Astrocyte of the spinal cord (primary cell): ENCODE measurements around the gene NACC2.
A peak's percentile ranks its signal among the peaks of the same experiment; 100 is the strongest.

ENCODE experiments used
- DNase-seq: peaks from one replicate; pipeline ENCODE4 v3.0.0; 2011; ENCODE audit warnings: low read depth, low spot score
- H3K4me3 ChIP-seq: 2 replicates; pipeline ENCODE4 v1.5.1; 2011; ENCODE audit warnings: low read depth, mild to moderate bottlenecking, low read length, moderate library complexity
- CTCF ChIP-seq: IDR thresholded peaks from 2 replicates; pipeline ENCODE4 v1.5.1; 2012; ENCODE audit warnings: low read depth, mild to moderate bottlenecking, low read length, inconsistent platforms
- in situ Hi-C: cut with HindIII; loops from 2 replicates; pipeline ENCODE4 v1.10.0; 2017; ENCODE audit warnings: low sequenced_read_pairs

The NACC2 gene

GRCh38 chr9:136099542-136099941 is 4.5 kb upstream of the NACC2 start:
- in situ Hi-C loops: no loop called here
- TF ChIP-seq CTCF: no peak
- H3K4me3 ChIP-seq: no peak overlapping the region
- no peak for DNase-seq

- in situ Hi-C loops: no loop called here
- no peak for DNase-seq
- no peak for TF ChIP-seq CTCF
- H3K4me3 ChIP-seq: no peak overlapping the region
These were observed 3.8 kb upstream of the NACC2 start for GRCh38 chr9:136098844-136099243.

DNA sequence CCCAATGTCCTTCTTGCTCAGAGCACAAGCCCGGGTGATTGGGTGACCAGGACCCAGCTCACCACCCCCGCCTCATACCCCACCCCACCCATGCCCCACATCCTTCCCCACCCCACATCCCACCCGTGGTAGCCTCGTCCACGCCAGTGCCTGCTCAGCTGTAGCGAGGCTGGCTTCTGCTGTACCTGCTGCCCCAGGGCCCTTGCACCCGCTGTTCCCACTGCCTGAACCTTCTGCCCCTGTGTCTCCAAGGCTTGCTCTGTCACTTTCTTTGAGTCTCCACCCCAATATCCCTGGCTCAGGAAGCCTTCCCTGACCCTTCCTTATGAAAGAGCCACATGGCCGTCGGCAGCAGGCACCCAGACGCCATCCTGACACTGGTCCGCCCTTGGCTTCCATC is 3.1 kb upstream of the NACC2 start:
- in situ Hi-C loops: no loop called here
- TF ChIP-seq CTCF: no peak
- H3K4me3 ChIP-seq: no peak overlapping the region
- DNase-seq: no peak

DNA sequence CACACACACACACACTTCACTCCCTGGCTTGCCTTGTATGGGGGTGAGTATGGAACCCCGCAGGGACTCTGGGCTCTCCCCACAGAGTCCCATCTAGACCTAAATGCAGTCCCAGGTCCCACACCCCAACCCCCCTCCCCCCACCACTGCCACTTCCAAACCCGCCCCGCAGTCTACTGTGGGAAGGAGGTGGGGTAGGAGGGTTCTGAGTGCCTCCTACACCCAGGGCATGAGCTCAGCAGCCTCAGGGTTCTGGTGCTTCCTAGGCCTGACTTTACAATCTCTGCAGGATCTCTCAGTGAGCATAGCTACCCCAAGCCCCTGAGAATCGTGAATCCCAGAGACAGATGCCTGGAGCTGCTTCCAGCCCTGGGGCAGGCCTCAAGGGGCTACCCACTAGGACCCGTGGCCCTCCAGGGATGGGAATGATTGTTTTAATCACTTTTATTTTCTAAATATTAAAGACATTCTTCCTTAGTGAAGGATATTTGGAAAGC is 1.5 kb upstream of the NACC2 start:
- H3K4me3 ChIP-seq: no peak overlapping the region
- no peak for DNase-seq
- in situ Hi-C loops: no loop called here
- no peak for TF ChIP-seq CTCF

DNA sequence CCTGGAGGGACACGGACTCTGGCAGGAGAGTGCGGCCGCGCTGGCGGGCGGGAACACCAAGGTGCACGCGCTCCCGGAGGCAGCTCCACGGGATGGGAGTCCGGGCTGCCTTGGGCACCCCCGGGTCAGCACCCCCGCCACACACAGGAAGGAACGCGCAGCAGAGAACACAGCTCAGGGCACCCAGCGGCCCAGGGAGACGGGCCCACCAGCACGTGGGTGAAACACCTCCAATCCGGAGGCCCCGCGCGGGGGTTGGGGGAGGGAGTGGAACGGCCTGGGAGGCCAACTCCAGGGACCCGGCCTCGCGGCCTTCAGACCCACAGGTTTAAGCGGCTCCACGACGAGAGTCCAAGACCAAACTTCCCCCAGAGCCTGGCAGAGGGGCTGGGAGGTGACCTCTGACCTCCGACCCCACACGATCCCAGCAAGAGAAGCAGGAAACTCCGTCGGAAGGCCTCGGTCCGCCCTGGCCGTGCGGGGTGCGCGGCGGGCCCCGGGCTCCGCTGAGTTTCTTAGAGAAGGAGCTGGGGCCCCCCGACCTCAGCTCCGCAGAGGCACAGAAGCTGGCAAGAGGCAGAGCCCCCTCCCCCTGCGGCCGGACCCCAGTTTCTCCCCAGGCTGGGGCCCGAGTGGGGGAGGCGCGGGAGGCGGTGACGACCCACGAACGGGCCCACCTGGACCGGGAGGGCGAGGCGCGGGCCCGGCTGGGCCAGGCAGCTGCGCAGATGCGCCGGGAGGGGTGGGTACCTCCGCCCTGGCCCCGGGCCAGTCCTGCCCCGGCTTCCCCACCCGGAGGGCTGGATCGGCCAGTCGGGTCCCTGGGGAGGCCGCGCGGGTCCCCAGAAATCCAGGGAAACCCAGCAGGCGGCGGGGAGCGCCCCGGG is 851 bp downstream of the NACC2 start:
- peak; percentile 42 for DNase-seq
- no peak for TF ChIP-seq CTCF
- peak overlapping the region; percentile 61 for H3K4me3 ChIP-seq
- in situ Hi-C loops: no loop called here

DNA sequence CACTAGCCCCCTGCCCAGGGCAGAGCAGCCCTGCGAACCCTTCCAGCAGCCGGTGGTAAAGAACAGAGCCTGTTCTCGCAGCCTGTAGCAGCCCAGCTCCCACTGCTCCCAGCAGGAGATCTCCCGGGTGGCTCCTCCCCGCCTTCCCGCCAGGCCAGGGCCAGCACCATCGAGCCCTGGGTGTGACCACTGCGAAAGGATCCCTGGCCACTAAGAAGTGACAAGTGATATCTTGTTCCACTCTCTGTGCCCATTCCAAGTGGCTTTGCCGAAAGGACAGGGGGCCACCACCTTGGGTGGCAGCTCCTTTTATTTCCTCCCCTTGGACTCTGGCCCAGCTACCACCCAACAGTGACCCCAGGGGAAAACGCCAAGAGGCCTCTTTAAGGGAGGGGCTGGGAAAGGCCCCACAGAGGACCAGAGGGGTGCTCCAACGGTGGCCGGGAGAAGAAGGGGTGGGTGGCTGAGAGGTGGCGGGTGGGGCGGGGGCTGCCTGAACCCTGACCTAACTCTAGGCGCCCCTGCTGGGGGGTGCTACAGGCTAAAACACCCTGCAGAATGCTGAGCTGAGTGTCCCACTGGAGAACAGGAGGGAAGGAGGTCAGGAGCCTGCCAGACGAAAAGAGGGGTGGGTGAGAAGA is 1.6 kb downstream of the NACC2 start:
- in situ Hi-C loops: no loop called here
- no peak for TF ChIP-seq CTCF
- peak overlapping the region; percentile 61 for H3K4me3 ChIP-seq
- DNase-seq: no peak
